HG02884 (cell line): Measurements from ENCODE around the gene LMCD1.

Source experiments
- ATAC-seq: cut with Tn5 transposase; IDR thresholded peaks from one replicate; pipeline ENCODE4 v1.9.1; 2021; ENCODE audit warnings: mild to moderate bottlenecking, moderate library complexity; ENCODE audit not compliant: unreplicated experiment

LMCD1 gene

GRCh38 chr3:8482960-8483665 lies 18.5 kb upstream of the LMCD1 start:
- ATAC-seq: no peak

- ATAC-seq: no peak
Observed at GRCh38 chr3:8484409-8485140, 17.0 kb upstream of the LMCD1 start.

GRCh38 chr3:8485141-8485870 lies 16.3 kb upstream of the LMCD1 start:
- ATAC-seq: no peak

- no peak for ATAC-seq
Observed at GRCh38 chr3:8485943-8486342, 15.7 kb upstream of the LMCD1 start.

- ATAC-seq: no peak
Observed at GRCh38 chr3:8486434-8486833, 15.2 kb upstream of the LMCD1 start.

GRCh38 chr3:8486936-8487335 lies 14.7 kb upstream of the LMCD1 start:
- ATAC-seq: no peak

- ATAC-seq: no peak
Observed at GRCh38 chr3:8488411-8488810, 13.2 kb upstream of the LMCD1 start.

- no peak for ATAC-seq
Observed at GRCh38 chr3:8488877-8489276, 12.7 kb upstream of the LMCD1 start.

- no peak for ATAC-seq
Observed at GRCh38 chr3:8489278-8489792, 12.3 kb upstream of the LMCD1 start.

GRCh38 chr3:8490079-8490552 lies 11.5 kb upstream of the LMCD1 start:
- no peak for ATAC-seq

GRCh38 chr3:8491271-8492144 lies 10.1 kb upstream of the LMCD1 start:
- no peak for ATAC-seq

GRCh38 chr3:8492744-8493511 lies 8.7 kb upstream of the LMCD1 start:
- no peak for ATAC-seq

- ATAC-seq: no peak
Observed at GRCh38 chr3:8493744-8494143, 7.9 kb upstream of the LMCD1 start.

- ATAC-seq: no peak
Observed at GRCh38 chr3:8494327-8494726, 7.3 kb upstream of the LMCD1 start.

GRCh38 chr3:8497582-8497981 lies 4.0 kb upstream of the LMCD1 start:
- no peak for ATAC-seq

- no peak for ATAC-seq
Observed at GRCh38 chr3:8499181-8499611, 2.4 kb upstream of the LMCD1 start.

- no peak for ATAC-seq
Observed at GRCh38 chr3:8500319-8500988, 1.2 kb upstream of the LMCD1 start.

GRCh38 chr3:8500989-8501370 lies 643 bp upstream of the LMCD1 start:
- ATAC-seq: no peak

GRCh38 chr3:8503461-8503860 lies 1.8 kb downstream of the LMCD1 start:
- no peak for ATAC-seq
